GM12801 (cell line): ENCODE results near the gene MAML3.

ENCODE experiments used
- CTCF ChIP-seq: IDR thresholded peaks from one replicate; pipeline ENCODE4 v1.5.1; 2011; ENCODE audit warnings: control low read depth; ENCODE audit not compliant: insufficient read length; ENCODE audit errors: extremely low read depth

Gene MAML3

DNA sequence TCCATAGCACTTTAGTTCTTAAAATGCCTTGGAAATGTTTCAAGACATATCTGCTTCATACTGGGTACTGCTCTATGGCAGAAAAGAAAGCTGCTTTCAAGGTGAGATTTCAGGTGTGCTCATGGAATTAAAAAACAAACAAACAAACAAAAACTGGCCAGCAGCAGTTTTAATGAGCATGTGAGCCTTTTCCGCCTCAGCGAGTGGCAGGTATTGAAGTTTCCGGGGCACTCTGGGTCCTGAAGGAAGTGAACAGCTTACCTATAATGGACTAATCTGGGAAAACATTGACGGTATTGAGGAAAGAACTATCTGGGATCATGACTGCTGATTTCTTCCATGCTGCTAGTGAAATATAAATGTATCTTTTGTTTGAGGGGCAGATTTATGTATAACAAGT lies 194.6 kb downstream of the MAML3 start:
- no peak for TF ChIP-seq CTCF

DNA sequence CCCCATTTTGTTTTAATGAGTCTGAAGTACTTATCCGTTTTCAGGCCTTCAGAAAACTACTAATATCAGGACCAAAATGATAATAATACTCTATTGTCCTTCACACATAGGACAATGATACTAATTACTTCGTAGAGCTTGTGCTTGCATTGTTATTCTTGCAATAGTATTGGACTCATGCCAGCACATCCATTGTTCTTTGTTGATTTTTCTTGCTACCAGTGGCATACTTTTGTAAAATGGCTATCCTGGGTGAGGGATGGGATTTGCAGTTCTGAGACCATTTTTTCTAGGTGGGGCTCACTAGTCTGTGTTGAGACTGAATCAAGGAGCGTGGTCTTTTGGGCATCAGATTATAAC lies 195.3 kb downstream of the MAML3 start:
- no peak for TF ChIP-seq CTCF

DNA sequence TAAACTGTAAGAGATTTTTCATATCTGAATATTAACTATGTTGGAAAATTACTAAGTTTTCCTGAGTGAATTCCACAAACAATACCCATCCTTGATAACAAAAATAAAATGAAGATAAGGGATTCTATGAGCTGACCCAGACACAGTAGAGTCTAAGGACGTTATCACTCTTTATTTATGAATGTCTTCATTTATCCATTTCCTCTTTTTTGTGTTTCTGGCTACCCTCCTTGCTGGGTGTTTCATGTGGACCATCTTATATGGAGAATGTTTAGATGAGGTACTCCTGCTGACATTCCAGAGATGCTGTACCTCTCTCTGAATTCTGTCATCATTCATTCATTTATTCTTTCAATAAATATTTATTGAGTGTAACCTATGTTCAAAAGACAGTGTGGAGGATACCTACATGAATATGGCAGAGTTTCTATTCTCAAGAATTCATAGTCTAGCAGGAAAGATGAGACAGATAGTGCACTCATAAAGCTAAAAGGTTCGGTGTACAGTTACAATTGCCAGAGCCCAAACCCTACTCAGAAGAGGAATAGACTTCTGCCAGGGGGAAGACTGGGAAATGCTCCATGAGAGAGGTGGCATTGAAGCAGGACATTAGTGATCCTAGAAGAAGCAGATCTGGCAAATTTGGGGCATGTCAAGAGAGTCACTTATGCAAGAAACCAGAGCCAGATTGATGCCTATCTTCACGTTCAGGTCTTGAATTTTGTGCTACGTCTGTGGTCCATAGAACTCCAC lies 195.8 kb downstream of the MAML3 start:
- TF ChIP-seq CTCF, result no peak

GRCh38 chr4:139957065-139957464 lies 196.9 kb downstream of the MAML3 start:
- TF ChIP-seq CTCF, result no peak

GRCh38 chr4:139956507-139957017 lies 197.4 kb downstream of the MAML3 start:
- TF ChIP-seq CTCF, result no peak

GRCh38 chr4:139955600-139955999 lies 198.4 kb downstream of the MAML3 start:
- TF ChIP-seq CTCF, result no peak

GRCh38 chr4:139954512-139954911 lies 199.5 kb downstream of the MAML3 start:
- TF ChIP-seq CTCF, result no peak
